HG02571 (cell line): ENCODE results near the gene RPP14.
A peak's percentile ranks its signal among the peaks of the same experiment; 100 is the strongest.
"Not testable (repeated sequence)": the region's sequence is repeated elsewhere in the genome, so short reads cannot be mapped to it uniquely, and the experiment has no call there.

Source experiments
- ATAC-seq: cut with Tn5 transposase; IDR thresholded peaks from one replicate; pipeline ENCODE4 v1.9.1; 2021; ENCODE audit warnings: mild to moderate bottlenecking, moderate library complexity; ENCODE audit not compliant: unreplicated experiment

RPP14 gene

GRCh38 chr3:58305882-58306711 is at the start of gene RPP14, which contains the start of gene HTD2:
RPP14 (plus strand) TSS chr3:58306245; CDS start chr3:58310330, 4,085 bp downstream.
HTD2 (plus strand) TSS chr3:58306520; CDS start chr3:58317614, 11,094 bp downstream.
- ATAC-seq, result peak; percentile 89

GRCh38 chr3:58256511-58256910 is 49.5 kb upstream of the RPP14 start:
- ATAC-seq, result no peak

GRCh38 chr3:58258392-58259055 is 47.5 kb upstream of the RPP14 start:
- no peak for ATAC-seq

- no peak for ATAC-seq
Measured at GRCh38 chr3:58260261-58260731, 45.7 kb upstream of the RPP14 start.

GRCh38 chr3:58260733-58261132 is 45.3 kb upstream of the RPP14 start:
- ATAC-seq, result no peak

GRCh38 chr3:58261954-58262666 is 43.9 kb upstream of the RPP14 start:
- no peak for ATAC-seq

GRCh38 chr3:58266577-58266976 is 39.5 kb upstream of the RPP14 start:
- ATAC-seq, result no peak

GRCh38 chr3:58267543-58267942 is 38.5 kb upstream of the RPP14 start:
- ATAC-seq, result not testable (repeated sequence)

- ATAC-seq, result no peak
Measured at GRCh38 chr3:58269356-58269755, 36.7 kb upstream of the RPP14 start.

- ATAC-seq, result no peak
Measured at GRCh38 chr3:58270485-58270884, 35.6 kb upstream of the RPP14 start.

GRCh38 chr3:58271901-58272501 is 34.0 kb upstream of the RPP14 start:
- ATAC-seq, result no peak

- ATAC-seq, result no peak
Measured at GRCh38 chr3:58272891-58273290, 33.2 kb upstream of the RPP14 start.

GRCh38 chr3:58273362-58273761 is 32.7 kb upstream of the RPP14 start:
- ATAC-seq, result not testable (repeated sequence)

- ATAC-seq, result no peak
Measured at GRCh38 chr3:58274027-58274614, 31.9 kb upstream of the RPP14 start.

GRCh38 chr3:58281069-58281468 is 25.0 kb upstream of the RPP14 start:
- ATAC-seq, result no peak

GRCh38 chr3:58285334-58285733 is 20.7 kb upstream of the RPP14 start:
- no peak for ATAC-seq

- no peak for ATAC-seq
Measured at GRCh38 chr3:58287354-58287753, 18.7 kb upstream of the RPP14 start.

- ATAC-seq, result no peak
Measured at GRCh38 chr3:58288011-58288728, 17.9 kb upstream of the RPP14 start.

- not testable (repeated sequence) for ATAC-seq
Measured at GRCh38 chr3:58288964-58289613, 17.0 kb upstream of the RPP14 start.
